ENCODE results near the gene DHX32. TPM values are rescaled to one million over a fixed set of nuclear protein-coding genes. Genes with fewer than 3 reads are reported as not detected.

The DHX32 gene
- total RNA-seq, 1 experiment from 2014 or later, result 45.6 TPM

GRCh38 chr10:125836746-125837145 lies 44.3 kb downstream of the DHX32 start:
- no peak for DNase-seq (ENCODE audit: unreplicated experiment)
- no peak for TF ChIP-seq CTCF (IDR thresholded peaks at IDR 0.05; ENCODE audit: unreplicated experiment)
- BruUV-seq (replicated peaks), result no TSS peak
- CTCF ChIA-PET, result no interaction called here
- intact Hi-C loops (cut with micrococcal nuclease), result no loop called here
- Mint-ChIP-seq H3K9me3 (ENCODE audit: unreplicated experiment) (no peaks in the 10 kb centered on the region), H3K36me3 (ENCODE audit: insufficient read depth, unreplicated experiment) (peaks cover 96% of the 10 kb centered on the region), H3K27ac (ENCODE audit: low read depth, unreplicated experiment) (no peak overlapping the region), H3K4me3 (ENCODE audit: unreplicated experiment) (no peak overlapping the region), H3K4me1 (ENCODE audit: insufficient read depth, unreplicated experiment) (no peaks in the 10 kb centered on the region), H3K27me3 (ENCODE audit: insufficient read depth, unreplicated experiment) (no peaks in the 10 kb centered on the region)
- POLR2A ChIA-PET, result interaction anchor here (1.8 kb wide), 1 partner anchor 28 kb away, joined by 4 read pairs; no protein-coding TSS in a partner anchor

GRCh38 chr10:125828311-125828710 lies 52.8 kb downstream of the DHX32 start:
- CTCF ChIA-PET, result interaction anchor here (0.6 to 0.9 kb wide), 3 partner anchors 11 to 403 kb away, joined by 3 to 4 read pairs (median 3); no protein-coding TSS in a partner anchor

GRCh38 chr10:125827133-125827532 lies 54.0 kb downstream of the DHX32 start:
- intact Hi-C loops (cut with micrococcal nuclease), result no loop called here
- DNase-seq (ENCODE audit: unreplicated experiment), result no peak
- no peaks in the 10 kb centered on the region for H3K27me3 Mint-ChIP-seq (ENCODE audit: insufficient read depth, unreplicated experiment)
- H3K9me3 Mint-ChIP-seq (ENCODE audit: unreplicated experiment), result no peaks in the 10 kb centered on the region
- H3K4me1 Mint-ChIP-seq (ENCODE audit: insufficient read depth, unreplicated experiment), result peaks cover 12% of the 10 kb centered on the region
- no peak for TF ChIP-seq CTCF (IDR thresholded peaks at IDR 0.05; ENCODE audit: unreplicated experiment)
- BruUV-seq (replicated peaks), result no TSS peak
- CTCF ChIA-PET, result interaction anchor here (0.6 kb wide), 1 partner anchor 68 kb away, joined by 3 read pairs; no protein-coding TSS in a partner anchor
- peak overlapping the region; percentile 80 for H3K27ac Mint-ChIP-seq (ENCODE audit: low read depth, unreplicated experiment)
- POLR2A ChIA-PET, result interaction anchor here (0.8 to 2.2 kb wide), 2 partner anchors 9 to 10 kb away, joined by 3 to 6 read pairs; no protein-coding TSS in a partner anchor
- peaks cover 64% of the 10 kb centered on the region for H3K36me3 Mint-ChIP-seq (ENCODE audit: insufficient read depth, unreplicated experiment)
- H3K4me3 Mint-ChIP-seq (ENCODE audit: unreplicated experiment), result no peak overlapping the region

More at GRCh38 chr10:125828311-125828710, 52.8 kb downstream of the DHX32 start:
- intact Hi-C loops (cut with micrococcal nuclease), result no loop called here
- Mint-ChIP-seq H3K36me3 (ENCODE audit: insufficient read depth, unreplicated experiment) (peaks cover 76% of the 10 kb centered on the region), H3K4me1 (ENCODE audit: insufficient read depth, unreplicated experiment) (peaks cover 12% of the 10 kb centered on the region), H3K4me3 (ENCODE audit: unreplicated experiment) (no peak overlapping the region), H3K27me3 (ENCODE audit: insufficient read depth, unreplicated experiment) (no peaks in the 10 kb centered on the region), H3K9me3 (ENCODE audit: unreplicated experiment) (no peaks in the 10 kb centered on the region), H3K27ac (ENCODE audit: low read depth, unreplicated experiment) (no peak overlapping the region)
- POLR2A ChIA-PET, result interaction anchor here (1.0 to 2.2 kb wide), 2 partner anchors 7 to 11 kb away, joined by 3 to 6 read pairs; no protein-coding TSS in a partner anchor
- no TSS peak for BruUV-seq (replicated peaks)
- TF ChIP-seq CTCF (IDR thresholded peaks at IDR 0.05; ENCODE audit: unreplicated experiment), result no peak
- DNase-seq (ENCODE audit: unreplicated experiment), result no peak

- POLR2A ChIA-PET, result interaction anchor here (0.6 to 2.4 kb wide), 2 partner anchors 11 to 667 kb away, joined by 4 to 7 read pairs; no protein-coding TSS in a partner anchor
- Mint-ChIP-seq H3K27me3 (ENCODE audit: insufficient read depth, unreplicated experiment) (no peaks in the 10 kb centered on the region), H3K4me3 (ENCODE audit: unreplicated experiment) (no peak overlapping the region), H3K27ac (ENCODE audit: low read depth, unreplicated experiment) (no peak overlapping the region), H3K36me3 (ENCODE audit: insufficient read depth, unreplicated experiment) (peaks cover 45% of the 10 kb centered on the region), H3K4me1 (ENCODE audit: insufficient read depth, unreplicated experiment) (peaks cover 22% of the 10 kb centered on the region), H3K9me3 (ENCODE audit: unreplicated experiment) (no peaks in the 10 kb centered on the region)
- CTCF ChIA-PET, result no interaction called here
- peak; percentile 13 for DNase-seq (ENCODE audit: unreplicated experiment)
- intact Hi-C loops (cut with micrococcal nuclease), result no loop called here
- TF ChIP-seq CTCF (IDR thresholded peaks at IDR 0.05; ENCODE audit: unreplicated experiment), result no peak
- BruUV-seq (replicated peaks), result no TSS peak
Observed at GRCh38 chr10:125824736-125825135, 56.4 kb downstream of the DHX32 start.
